Activated CD4-positive, alpha-beta T cell treated with anti-CD3 and anti-CD28 coated beads, Interleukin-2, amount 50 U/mL, for 1 hour (primary cell): ENCODE results near the gene FCRL4.
"Not testable (repeated sequence)": the region's sequence is repeated elsewhere in the genome, so short reads cannot be mapped to it uniquely, and the experiment has no call there.

Source experiments
- DNase-seq: peaks from one replicate; pipeline ENCODE4 v3.0.0-alpha.2; 2020

The FCRL4 gene

GRCh38 chr1:157548081-157548480, 49.8 kb downstream of the FCRL4 start:
- not testable (repeated sequence) for DNase-seq

- DNase-seq = no peak
Observed at GRCh38 chr1:157542676-157543075, 55.2 kb downstream of the FCRL4 start.

- no peak for DNase-seq
Observed at GRCh38 chr1:157540852-157541251, 57.0 kb downstream of the FCRL4 start.

GRCh38 chr1:157540160-157540748, 57.6 kb downstream of the FCRL4 start:
- DNase-seq = no peak

- no peak for DNase-seq
Observed at GRCh38 chr1:157539568-157539967, 58.3 kb downstream of the FCRL4 start.

- DNase-seq = no peak
Observed at GRCh38 chr1:157532569-157532968, 65.3 kb downstream of the FCRL4 start.

- DNase-seq = no peak
Observed at GRCh38 chr1:157523774-157524493, 74.0 kb downstream of the FCRL4 start.
